Stomach (tissue), 4 donors: Measurements from ENCODE around the gene OR51B5.
"Not testable (repeated sequence)": the region's sequence is repeated elsewhere in the genome, so short reads cannot be mapped to it uniquely, and the experiment has no call there.

Experiments used
- EP300 ChIP-seq: sonication (generic); formaldehyde crosslinking; IDR thresholded peaks from one replicate; pipeline ENCODE4 v1.6.1; 2017; ENCODE audit warnings: antibody characterized with exemption
- POLR2AphosphoS5 ChIP-seq, 3 donors: sonication (generic); formaldehyde crosslinking; IDR thresholded peaks; one replicate each; pipeline ENCODE4 v1.6.1; 2016; ENCODE audit warnings: antibody characterized with exemption in 3 of 3
- TF ChIP-seq, protein P1 (sequence below), 7 experiments: fragments of 450-650 bp in 4 of 7; fragments of 200-600 bp in 3 of 7; sonication (generic) in 3 of 7; IDR thresholded peaks; one replicate each; pipeline ENCODE4 v1.5.1; 2016 to 2019; ENCODE audit warnings: antibody characterized with exemption in 7 of 7, control low read depth in 2 of 7, mild to moderate bottlenecking in 1 of 7

- TF ChIP-seq, protein P1, sequence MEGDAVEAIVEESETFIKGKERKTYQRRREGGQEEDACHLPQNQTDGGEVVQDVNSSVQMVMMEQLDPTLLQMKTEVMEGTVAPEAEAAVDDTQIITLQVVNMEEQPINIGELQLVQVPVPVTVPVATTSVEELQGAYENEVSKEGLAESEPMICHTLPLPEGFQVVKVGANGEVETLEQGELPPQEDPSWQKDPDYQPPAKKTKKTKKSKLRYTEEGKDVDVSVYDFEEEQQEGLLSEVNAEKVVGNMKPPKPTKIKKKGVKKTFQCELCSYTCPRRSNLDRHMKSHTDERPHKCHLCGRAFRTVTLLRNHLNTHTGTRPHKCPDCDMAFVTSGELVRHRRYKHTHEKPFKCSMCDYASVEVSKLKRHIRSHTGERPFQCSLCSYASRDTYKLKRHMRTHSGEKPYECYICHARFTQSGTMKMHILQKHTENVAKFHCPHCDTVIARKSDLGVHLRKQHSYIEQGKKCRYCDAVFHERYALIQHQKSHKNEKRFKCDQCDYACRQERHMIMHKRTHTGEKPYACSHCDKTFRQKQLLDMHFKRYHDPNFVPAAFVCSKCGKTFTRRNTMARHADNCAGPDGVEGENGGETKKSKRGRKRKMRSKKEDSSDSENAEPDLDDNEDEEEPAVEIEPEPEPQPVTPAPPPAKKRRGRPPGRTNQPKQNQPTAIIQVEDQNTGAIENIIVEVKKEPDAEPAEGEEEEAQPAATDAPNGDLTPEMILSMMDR (IDR thresholded peaks at IDR 0.05), result not testable (repeated sequence)
- not testable (repeated sequence) for TF ChIP-seq EP300; POLR2AphosphoS5 (IDR thresholded peaks at IDR 0.05)
Measured at GRCh38 chr11:5313326-5314023, 29.8 kb downstream of the OR51B5 start.
